Endometrial microvascular endothelial cells (primary cell): ENCODE measurements around the gene FAM153A. TPM values are rescaled to one million over a fixed set of nuclear protein-coding genes. Genes with fewer than 3 reads are reported as not detected.
"Not testable (repeated sequence)": the region's sequence is repeated elsewhere in the genome, so short reads cannot be mapped to it uniquely, and the experiment has no call there.

Experiments used
- in situ Hi-C: cut with HindIII; loops from 2 replicates; pipeline ENCODE4 v1.10.0; 2017; ENCODE audit warnings: low sequenced_read_pairs, low pct_unique_long_range_greater_than_20kb; ENCODE audit errors: inconsistent ontology term
- total RNA-seq: library from RNA; depleted of rRNA; stranded (reverse); fragments of >200 nt; gene quantifications from one replicate; pipeline ENCODE4 v1.2.3, GENCODE V29; 2015; ENCODE audit errors: inconsistent ontology term

FAM153A gene
- total RNA-seq, 1 donor from 2014 or later, result not detected

- in situ Hi-C loops, result not testable (repeated sequence)
Observed at GRCh38 chr5:177763737-177764508, 18.8 kb downstream of the FAM153A start.

- in situ Hi-C loops, result not testable (repeated sequence)
Observed at GRCh38 chr5:177760954-177761353, 21.7 kb downstream of the FAM153A start.

GRCh38 chr5:177747354-177747753 is 35.3 kb downstream of the FAM153A start:
- in situ Hi-C loops, result not testable (repeated sequence)

- in situ Hi-C loops, result not testable (repeated sequence)
Observed at GRCh38 chr5:177724858-177725257, 57.8 kb downstream of the FAM153A start.

GRCh38 chr5:177723831-177724485 is 58.7 kb downstream of the FAM153A start:
- in situ Hi-C loops, result not testable (repeated sequence)

GRCh38 chr5:177722829-177723228 is 59.9 kb downstream of the FAM153A start:
- in situ Hi-C loops, result not testable (repeated sequence)

- in situ Hi-C loops, result not testable (repeated sequence)
Observed at GRCh38 chr5:177719989-177720388, 62.7 kb downstream of the FAM153A start.

GRCh38 chr5:177715423-177715822 is 67.3 kb downstream of the FAM153A start:
- in situ Hi-C loops, result not testable (repeated sequence)

- in situ Hi-C loops, result not testable (repeated sequence)
Observed at GRCh38 chr5:177696100-177696499, 86.6 kb downstream of the FAM153A start.

GRCh38 chr5:177695356-177695930 is 87.3 kb downstream of the FAM153A start:
- in situ Hi-C loops, result not testable (repeated sequence)

GRCh38 chr5:177694518-177694835 is 88.2 kb downstream of the FAM153A start:
- in situ Hi-C loops, result not testable (repeated sequence)

- in situ Hi-C loops, result not testable (repeated sequence)
Observed at GRCh38 chr5:177693671-177694517, 88.8 kb downstream of the FAM153A start.

GRCh38 chr5:177692969-177693368 is 89.7 kb downstream of the FAM153A start:
- in situ Hi-C loops, result not testable (repeated sequence)

GRCh38 chr5:177692507-177692906 is 90.2 kb downstream of the FAM153A start:
- in situ Hi-C loops, result not testable (repeated sequence)

GRCh38 chr5:177689011-177689610 is 93.6 kb downstream of the FAM153A start:
- in situ Hi-C loops, result not testable (repeated sequence)

- in situ Hi-C loops, result not testable (repeated sequence)
Observed at GRCh38 chr5:177688091-177688490, 94.6 kb downstream of the FAM153A start.

GRCh38 chr5:177681920-177682319 is 100.8 kb downstream of the FAM153A start:
- in situ Hi-C loops, result not testable (repeated sequence)
